ENCODE measurements around the gene WDR93. TPM values are rescaled to one million over a fixed set of nuclear protein-coding genes. Genes with fewer than 3 reads are reported as not detected.
A peak's percentile ranks its signal among the peaks of the same experiment; 100 is the strongest.

WDR93 gene
- total and polyA plus RNA-seq, 12 donors = 0.14 to 0.43 (median 0.36) TPM; not detected in 4

DNA sequence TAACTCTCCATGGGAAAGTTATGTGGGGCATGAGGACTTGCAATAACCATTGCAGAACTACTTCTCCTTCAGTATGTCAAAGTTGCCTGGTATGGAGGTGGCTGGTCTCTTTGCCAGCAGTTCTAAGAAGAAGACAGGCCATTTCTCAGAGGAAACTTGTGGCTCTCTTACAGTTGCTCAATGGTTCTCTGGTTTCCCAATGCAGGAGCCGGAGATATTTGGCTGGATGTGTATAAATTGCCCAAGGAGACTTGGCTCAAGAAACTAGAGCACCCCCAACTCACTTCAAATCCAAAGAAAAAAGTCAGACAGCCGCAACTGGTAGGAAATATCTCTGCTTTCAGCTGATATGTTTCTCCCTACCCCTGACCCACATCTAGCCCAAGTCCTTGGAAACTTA lies 24.2 kb downstream of the WDR93 start:
- no peaks in the 10 kb centered on the region for H3K36me3 ChIP-seq (replicated peaks in 1 of 2)
- WGBS, 4 donors = 43 to 100% (median 79%) methylated on average over 2 of the region's 2 CpGs
- H3K9me3 ChIP-seq (replicated peaks in 1 of 3) = no peaks in the 10 kb centered on the region
- no peak overlapping the region for H3K27ac ChIP-seq
- intact Hi-C loops (cut with DNase I) = no loop called here
- H3K4me1 ChIP-seq (replicated peaks in 1 of 2) = no peaks in the 10 kb centered on the region
- no peaks in the 10 kb centered on the region for H3K27me3 ChIP-seq
- TF ChIP-seq, protein P1, sequence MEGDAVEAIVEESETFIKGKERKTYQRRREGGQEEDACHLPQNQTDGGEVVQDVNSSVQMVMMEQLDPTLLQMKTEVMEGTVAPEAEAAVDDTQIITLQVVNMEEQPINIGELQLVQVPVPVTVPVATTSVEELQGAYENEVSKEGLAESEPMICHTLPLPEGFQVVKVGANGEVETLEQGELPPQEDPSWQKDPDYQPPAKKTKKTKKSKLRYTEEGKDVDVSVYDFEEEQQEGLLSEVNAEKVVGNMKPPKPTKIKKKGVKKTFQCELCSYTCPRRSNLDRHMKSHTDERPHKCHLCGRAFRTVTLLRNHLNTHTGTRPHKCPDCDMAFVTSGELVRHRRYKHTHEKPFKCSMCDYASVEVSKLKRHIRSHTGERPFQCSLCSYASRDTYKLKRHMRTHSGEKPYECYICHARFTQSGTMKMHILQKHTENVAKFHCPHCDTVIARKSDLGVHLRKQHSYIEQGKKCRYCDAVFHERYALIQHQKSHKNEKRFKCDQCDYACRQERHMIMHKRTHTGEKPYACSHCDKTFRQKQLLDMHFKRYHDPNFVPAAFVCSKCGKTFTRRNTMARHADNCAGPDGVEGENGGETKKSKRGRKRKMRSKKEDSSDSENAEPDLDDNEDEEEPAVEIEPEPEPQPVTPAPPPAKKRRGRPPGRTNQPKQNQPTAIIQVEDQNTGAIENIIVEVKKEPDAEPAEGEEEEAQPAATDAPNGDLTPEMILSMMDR (IDR thresholded peaks at IDR 0.05) = no peak
- no peak for TF ChIP-seq POLR2A (IDR thresholded peaks at IDR 0.05)
- DNase-seq = no peak
- no peak overlapping the region for H3K4me3 ChIP-seq

DNA sequence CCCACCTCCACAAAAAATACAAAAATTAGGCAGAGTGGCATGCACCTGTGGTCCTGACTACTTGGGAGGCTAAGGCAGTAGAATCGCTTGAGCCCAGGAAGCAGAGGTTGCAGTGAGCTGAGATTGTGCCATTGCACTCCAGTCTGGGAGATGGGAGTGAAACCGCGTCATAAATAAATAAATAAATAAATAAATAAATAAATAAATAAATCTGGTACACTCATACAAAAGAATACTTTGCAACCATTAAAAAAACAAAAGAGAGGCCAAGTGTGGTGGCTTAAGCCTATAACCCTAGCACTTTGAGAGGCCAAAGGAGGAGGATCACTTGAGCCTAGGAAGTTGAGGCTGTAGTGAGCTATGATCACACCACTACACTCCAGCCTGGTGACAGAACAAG lies 32.4 kb downstream of the WDR93 start:
- H3K9me3 ChIP-seq (replicated peaks in 1 of 3) = no peaks in the 10 kb centered on the region
- H3K27me3 ChIP-seq = no peaks in the 10 kb centered on the region
- intact Hi-C loops (cut with DNase I) = no loop called here
- DNase-seq = no peak
- no peak overlapping the region for H3K27ac ChIP-seq
- WGBS, 4 donors = 56 to 94% (median 75%) methylated on average over 3 of the region's 3 CpGs
- no peak overlapping the region for H3K4me3 ChIP-seq
- no peaks in the 10 kb centered on the region for H3K36me3 ChIP-seq (replicated peaks in 1 of 2)
- no peaks in the 10 kb centered on the region for H3K4me1 ChIP-seq (replicated peaks in 1 of 2)
- TF ChIP-seq POLR2A (IDR thresholded peaks at IDR 0.05) = no peak
- TF ChIP-seq, protein P1 (IDR thresholded peaks at IDR 0.05) = no peak

DNA sequence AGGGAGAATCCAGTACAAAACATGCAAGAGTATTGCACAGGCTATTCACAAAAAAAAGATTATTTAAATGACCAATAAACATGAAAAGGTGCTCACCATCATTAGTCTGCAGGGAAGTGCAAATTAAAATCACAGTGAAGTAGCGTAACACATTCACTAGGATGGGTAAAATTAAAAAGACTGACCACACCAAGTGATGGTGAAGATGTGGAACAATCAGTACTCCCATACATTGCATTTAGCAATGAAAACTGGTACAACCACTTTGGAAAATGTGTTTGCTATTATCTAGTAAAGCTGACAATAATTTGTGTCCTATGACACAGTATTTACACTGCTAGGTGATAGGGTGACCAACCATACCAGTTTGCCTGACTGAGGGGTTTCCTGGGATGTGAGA lies 34.0 kb downstream of the WDR93 start:
- TF ChIP-seq, protein P1 (IDR thresholded peaks at IDR 0.05) = no peak
- no peak for TF ChIP-seq POLR2A (IDR thresholded peaks at IDR 0.05)
- H3K4me3 ChIP-seq = no peak overlapping the region
- no peak for DNase-seq
- 97 to 100% (median 97%) methylated on average over 1 of the region's 1 CpG for WGBS, 4 donors
- H3K27ac ChIP-seq = no peak overlapping the region
- intact Hi-C loops (cut with DNase I) = no loop called here
- H3K4me1 ChIP-seq (replicated peaks in 1 of 2) = no peaks in the 10 kb centered on the region
- no peaks in the 10 kb centered on the region for H3K36me3 ChIP-seq (replicated peaks in 1 of 2)
- H3K27me3 ChIP-seq = no peaks in the 10 kb centered on the region
- H3K9me3 ChIP-seq (replicated peaks in 1 of 3) = no peaks in the 10 kb centered on the region

DNA sequence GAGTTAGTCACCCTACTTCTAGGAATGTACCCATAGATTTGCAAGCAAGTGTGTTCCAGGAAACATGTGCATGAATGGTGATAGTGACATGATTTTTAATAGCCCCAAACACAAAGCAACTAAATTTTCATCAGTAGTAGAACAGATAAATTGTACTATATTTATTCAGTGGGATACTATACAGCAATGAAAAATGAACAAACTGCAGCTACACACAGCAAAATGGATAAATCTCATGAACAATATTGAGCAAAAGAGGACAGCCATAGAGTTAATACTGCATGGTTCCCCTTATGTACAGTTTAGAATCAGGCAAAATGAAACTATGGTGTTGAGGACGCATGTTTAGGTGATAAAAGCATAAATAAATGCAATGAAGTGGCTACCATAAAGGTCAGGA lies 34.5 kb downstream of the WDR93 start:
- no peak for TF ChIP-seq POLR2A (IDR thresholded peaks at IDR 0.05)
- Histone ChIP-seq H3K9me3 (replicated peaks in 1 of 3) (no peaks in the 10 kb centered on the region), H3K4me1 (replicated peaks in 1 of 2) (no peaks in the 10 kb centered on the region), H3K27ac (no peak overlapping the region), H3K4me3 (no peak overlapping the region), H3K36me3 (replicated peaks in 1 of 2) (no peaks in the 10 kb centered on the region), H3K27me3 (no peaks in the 10 kb centered on the region)
- intact Hi-C loops (cut with DNase I) = no loop called here
- 85 to 96% (median 89%) methylated on average over 1 of the region's 1 CpG for WGBS, 4 donors
- no peak for DNase-seq

DNA sequence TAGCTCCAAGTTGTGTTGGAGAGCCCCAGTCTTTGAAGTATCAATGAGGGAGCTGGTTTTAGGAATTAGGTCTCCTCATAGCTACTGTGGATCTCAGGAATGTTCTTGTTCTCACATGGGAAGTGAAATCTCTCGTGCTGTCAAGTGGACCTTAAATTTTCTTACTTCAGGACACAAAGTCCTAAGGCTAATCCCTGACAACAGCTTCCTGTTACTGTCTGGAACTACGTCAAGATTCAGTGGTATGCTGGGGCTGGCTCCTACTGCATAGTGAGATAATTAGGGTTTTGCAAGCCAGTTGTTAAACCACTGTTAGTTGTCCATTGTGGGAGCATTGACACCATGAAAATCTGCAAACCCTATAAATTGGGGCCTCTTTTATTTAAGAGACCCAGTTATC lies 37.6 kb downstream of the WDR93 start:
- Histone ChIP-seq H3K27ac (peak overlapping the region in 3 of 5 donors; percentile 50 to 87 (median 73)), H3K36me3 (replicated peaks in 1 of 2) (no peaks in the 10 kb centered on the region), H3K4me3 (no peak overlapping the region), H3K27me3 (no peaks in the 10 kb centered on the region), H3K9me3 (replicated peaks in 1 of 3) (no peaks in the 10 kb centered on the region), H3K4me1 (replicated peaks in 1 of 2) (no peaks in the 10 kb centered on the region)
- intact Hi-C loops (cut with DNase I) = no loop called here
- no peak for TF ChIP-seq POLR2A (IDR thresholded peaks at IDR 0.05)
- TF ChIP-seq, protein P1 (IDR thresholded peaks at IDR 0.05) = no peak
- DNase-seq = peak in 2 of 7 donors; percentile 15 to 65
- WGBS, 4 donors = 43 to 53% (median 50%) methylated on average over 1 to 2 of the region's 2 CpGs

All from adrenal gland (tissue), 12 donors.